CD4-positive, alpha-beta T cell treated with Interleukin-17A for 1 hour (primary cell): ENCODE results near the gene PTPRD.

Experiments
- DNase-seq: peaks from one replicate; pipeline ENCODE4 v3.0.0-alpha.2; 2020

PTPRD gene

GRCh38 chr9:9847750-9848149 is 765.1 kb downstream of the PTPRD start:
- DNase-seq = no peak

- DNase-seq = no peak
These were observed 766.2 kb downstream of the PTPRD start for GRCh38 chr9:9846557-9846956.

DNA sequence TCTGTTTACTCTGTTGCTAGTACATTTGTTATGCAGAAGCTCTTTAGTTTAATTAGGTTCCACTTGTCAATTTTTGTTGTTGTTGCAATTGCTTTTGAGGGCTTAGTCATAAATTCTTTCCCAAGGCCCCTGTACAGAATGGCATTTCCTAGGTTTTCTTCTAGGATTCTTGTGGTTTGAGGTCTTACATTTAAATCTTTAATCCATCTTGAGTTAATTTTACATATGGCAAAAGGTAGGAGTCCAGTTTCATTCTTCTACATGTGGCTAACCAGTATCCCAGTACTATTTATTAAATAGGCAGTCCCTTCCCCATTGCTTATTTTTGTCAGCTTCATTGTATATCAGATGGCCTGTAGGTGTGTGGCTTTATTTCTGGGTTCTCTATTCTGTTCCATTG is 792.4 kb downstream of the PTPRD start:
- DNase-seq = no peak

DNA sequence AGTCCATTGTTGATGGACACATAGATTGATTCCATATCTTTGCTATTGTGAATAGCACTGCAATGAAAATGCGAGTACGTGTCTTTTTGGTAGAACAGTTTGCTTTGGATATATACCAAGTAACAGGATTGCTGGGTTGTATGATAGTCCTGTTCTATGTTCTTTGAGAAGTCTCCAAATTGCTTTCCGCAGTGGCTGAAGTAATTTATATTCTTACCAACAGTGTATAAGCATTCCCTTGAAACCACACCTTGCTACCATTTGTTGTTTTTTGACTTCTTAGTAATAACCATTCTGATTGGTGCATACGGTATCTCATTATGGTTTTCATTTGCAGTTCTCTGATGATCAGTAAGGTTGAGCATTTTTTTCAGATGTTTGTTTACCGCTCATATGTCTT is 792.9 kb downstream of the PTPRD start:
- DNase-seq = no peak

DNA sequence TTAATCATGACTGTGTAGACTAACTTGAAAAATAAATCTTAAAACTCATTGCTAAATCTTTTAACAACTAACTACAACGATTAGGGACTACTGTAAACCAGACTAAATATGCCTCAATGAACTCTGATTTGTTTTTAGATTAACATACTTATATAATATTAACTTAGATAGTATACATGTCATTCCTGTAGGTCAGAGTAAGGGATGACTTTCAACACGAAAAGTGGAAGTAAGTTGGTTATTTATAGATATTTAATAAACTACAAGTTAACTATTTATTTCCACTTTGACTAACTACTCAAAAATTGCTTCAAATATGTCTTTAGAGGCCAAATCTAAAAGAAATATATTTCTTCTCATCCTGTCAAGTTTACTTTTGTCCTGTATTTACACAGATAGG is 795.6 kb downstream of the PTPRD start:
- no peak for DNase-seq

DNA sequence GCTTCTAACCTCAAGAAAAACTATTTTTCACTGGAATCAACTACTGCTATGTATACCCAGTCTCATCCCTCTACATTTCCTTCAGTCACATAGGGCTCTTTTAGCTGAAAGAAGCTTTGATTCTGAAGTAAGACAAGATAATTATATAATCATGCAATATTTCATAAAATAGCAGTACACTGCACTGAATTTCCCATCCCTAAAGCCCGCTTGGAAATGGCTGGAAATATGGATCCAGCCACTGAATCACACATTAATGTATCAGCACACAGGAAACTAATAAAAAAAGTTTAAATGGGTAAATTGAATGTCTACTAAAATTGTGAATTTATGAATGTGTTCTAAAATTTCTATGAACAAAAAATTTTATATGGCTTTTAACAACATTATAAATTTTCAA is 808.7 kb downstream of the PTPRD start:
- no peak for DNase-seq

GRCh38 chr9:9799287-9799686 is 813.5 kb downstream of the PTPRD start:
- DNase-seq = no peak

GRCh38 chr9:9792144-9792857 is 820.5 kb downstream of the PTPRD start:
- DNase-seq = no peak

DNA sequence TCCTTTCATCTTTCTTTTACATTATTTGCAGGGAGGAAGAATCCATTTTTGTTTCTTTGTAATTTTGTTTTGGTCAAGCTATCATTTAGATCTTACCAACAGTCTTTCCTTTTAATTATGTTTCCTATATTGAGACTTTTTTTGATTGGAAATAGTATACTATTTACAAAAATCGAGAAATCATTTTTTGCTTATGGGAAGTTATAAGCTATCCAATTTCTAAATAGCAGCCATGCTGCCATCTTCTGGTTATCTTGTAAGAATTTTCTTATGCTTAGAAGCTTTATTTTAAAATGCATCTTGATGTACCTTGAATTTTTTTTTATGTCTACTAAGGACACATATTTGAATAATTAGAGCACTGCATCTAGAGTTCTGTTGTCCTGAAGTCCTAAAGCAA is 821.2 kb downstream of the PTPRD start:
- DNase-seq = no peak

DNA sequence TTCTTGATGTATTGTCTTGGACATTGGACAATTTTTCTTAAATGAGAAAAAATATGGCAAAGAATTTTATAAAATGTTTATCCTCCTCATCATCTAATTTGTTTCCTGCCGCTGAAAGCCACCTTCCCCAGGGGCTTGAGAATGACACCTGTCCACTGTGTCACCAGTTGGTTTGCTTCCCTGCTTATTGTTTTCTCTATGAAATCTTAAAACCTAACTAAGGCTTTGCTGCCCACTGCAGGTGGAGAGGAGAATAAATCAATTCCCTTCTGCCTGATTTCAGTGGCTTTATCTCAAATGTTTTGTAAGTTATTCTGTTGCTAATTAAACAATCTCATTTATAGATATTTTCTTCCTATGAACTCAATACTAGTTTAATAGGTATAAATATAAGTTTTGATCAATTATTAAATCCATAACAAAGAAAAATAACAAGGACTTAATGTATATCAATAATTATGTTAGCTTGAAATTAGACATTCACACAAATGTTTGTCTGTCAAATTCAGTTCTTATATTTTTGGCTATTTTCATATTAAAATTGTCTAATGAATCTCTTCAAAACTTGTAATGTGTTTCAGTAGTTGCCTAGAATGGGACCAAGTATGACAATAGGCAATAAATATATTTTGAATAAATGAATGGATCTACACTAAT is 822.5 kb downstream of the PTPRD start:
- DNase-seq = peak; percentile 2

DNA sequence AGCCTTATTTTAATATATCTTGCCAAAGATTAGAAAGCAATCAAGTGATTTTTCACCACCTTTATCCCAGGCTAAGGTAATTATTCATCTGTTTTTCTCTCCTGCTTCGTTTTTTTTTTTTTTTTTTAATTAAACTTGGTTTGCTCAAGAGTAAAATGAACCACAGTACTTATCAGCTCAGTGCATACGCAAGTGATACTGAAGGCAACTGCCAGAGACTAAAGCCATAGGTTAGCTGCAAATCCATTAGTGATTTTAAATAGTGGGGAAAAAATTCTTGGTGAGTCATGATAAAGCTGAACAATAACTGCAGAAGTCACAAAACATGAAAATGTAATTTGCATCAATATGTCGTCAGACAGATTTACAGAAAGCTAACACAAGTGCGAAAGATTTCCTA is 829.1 kb downstream of the PTPRD start:
- no peak for DNase-seq

DNA sequence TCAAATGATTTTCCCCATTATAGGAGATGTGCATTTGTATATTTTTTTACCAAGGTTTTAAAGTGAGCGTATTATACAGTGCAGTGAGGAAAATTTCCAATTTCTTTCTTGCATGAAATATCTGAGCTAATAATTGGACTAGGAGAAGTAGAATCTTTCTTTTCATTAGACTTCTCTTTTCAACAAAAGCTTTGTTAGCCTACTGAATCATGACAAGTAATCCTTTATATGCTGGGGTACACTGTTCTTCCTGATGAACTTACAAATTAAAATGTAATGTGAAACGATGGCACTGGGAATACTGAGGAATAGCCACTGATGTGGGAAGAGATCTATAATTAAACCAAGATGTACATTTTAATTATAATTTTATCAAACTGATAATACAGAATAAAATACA is 829.6 kb downstream of the PTPRD start:
- no peak for DNase-seq

DNA sequence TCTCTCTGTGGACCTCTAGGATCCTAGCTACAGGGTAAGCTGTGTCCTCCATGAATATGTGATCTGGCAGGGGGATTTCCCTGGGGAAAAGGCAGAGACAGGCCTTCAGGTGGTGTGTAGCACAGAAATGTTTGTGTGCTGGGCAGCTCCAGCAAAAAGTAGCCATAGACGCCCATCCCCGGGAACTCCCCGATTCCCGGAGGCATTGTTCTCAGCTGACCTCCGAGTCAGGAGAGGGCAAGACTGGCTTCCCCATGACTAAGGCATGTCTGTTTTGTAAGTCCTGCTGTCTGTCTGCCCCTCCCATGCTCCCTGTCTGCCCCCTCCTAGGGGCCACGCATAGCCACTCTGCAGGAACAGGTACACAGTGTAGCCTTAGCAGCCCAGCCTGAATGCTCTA is 834.5 kb downstream of the PTPRD start:
- no peak for DNase-seq

DNA sequence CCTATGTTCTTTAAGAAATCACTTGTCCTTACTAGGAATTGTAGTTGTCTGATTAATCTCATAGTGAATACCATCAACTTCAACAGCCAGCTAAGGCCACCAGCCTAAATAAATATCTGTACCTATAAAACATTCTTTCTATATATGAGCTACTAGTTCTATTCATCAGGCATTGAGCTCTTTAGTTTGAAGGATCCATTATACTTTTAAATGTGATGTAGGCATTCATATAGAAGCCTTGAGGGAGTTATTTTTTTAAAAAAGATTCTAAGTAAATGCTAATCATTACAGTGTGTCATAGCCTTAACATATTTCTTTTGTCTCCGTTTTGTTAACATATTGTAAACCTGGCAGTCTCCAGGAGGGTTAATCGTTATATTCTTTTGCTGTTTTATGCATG is 838.3 kb downstream of the PTPRD start:
- DNase-seq = no peak

DNA sequence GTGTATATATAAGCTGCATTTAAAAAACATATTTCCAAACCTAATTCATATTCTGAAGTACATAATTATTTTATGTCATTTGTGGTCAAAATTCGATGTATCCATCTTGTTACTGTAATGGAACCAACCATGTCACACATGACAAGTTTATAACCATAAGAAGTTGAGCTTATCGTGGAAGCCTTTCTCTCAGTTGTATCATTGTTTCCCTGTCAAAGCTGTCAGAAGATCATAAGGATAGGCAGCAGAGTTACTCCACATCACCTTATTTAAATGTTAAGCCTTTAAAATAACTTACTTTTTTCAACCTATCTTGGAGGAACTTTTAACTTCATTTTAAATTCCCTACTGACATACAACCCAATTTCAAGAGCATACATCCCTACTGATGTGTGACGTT is 841.5 kb downstream of the PTPRD start:
- no peak for DNase-seq

GRCh38 chr9:9764821-9765220 is 848.0 kb downstream of the PTPRD start:
- no peak for DNase-seq

GRCh38 chr9:9754186-9754585 is 858.6 kb downstream of the PTPRD start:
- DNase-seq = no peak

GRCh38 chr9:9753266-9753665 is 859.5 kb downstream of the PTPRD start:
- no peak for DNase-seq

DNA sequence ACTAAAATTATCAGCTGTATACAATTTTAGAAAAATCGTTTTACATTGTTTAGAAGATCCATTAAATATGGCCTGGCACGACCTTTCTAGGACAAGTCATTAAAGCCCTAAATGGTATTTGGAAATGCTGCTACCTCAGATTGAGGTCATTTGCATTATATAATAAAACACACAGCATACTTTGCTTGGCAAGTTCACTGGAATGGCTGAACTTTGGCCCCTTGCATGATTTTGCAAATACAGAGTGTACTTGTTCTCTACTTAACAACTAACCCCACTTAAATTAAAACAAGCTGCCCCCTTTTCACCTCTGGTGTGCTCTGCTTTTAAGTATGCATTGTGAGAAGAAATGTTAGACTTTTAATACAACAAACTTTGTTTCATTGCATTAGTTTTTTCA is 860.1 kb downstream of the PTPRD start:
- DNase-seq = no peak

DNA sequence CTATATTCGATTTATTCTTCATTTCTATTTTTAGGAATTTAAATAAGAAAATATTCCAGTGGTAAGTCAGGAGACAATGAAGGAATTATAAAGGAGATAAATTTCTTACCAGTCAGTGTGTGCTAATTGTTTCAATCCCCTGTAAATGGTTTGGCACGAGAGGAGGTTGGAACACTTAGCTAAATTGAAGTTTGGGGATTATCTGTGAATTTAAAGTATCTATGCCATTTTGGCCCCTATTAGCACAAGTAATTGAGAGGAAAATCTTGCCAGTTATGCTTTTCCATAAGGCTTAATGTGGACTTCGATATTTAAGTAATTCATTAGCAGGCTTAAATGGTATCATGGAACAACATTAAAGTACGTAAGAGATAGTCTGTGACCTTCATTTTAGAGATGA is 860.8 kb downstream of the PTPRD start:
- no peak for DNase-seq

GRCh38 chr9:9750719-9751118 is 862.1 kb downstream of the PTPRD start:
- DNase-seq = no peak

GRCh38 chr9:9749591-9749990 is 863.2 kb downstream of the PTPRD start:
- DNase-seq = no peak

GRCh38 chr9:9747787-9748186 is 865.0 kb downstream of the PTPRD start:
- no peak for DNase-seq

DNA sequence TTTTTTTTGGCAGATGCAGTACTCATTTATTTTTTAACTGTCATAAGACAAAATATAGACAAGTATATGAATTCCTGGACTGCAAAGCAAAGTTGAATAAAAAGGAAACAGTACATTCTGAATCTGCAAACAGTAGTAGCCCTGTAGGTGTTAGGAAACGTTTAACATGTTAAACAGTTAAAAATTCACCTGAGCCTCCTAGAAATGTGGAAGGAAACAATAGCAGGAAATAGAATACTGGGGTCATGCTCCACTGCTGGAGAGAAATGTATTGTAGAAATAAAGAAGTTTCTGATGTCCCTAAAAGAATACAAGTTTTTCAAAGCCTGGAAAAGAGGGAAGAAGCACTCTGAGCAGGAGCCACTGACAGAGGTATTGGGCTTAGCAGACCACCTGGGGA is 866.0 kb downstream of the PTPRD start:
- DNase-seq = no peak

DNA sequence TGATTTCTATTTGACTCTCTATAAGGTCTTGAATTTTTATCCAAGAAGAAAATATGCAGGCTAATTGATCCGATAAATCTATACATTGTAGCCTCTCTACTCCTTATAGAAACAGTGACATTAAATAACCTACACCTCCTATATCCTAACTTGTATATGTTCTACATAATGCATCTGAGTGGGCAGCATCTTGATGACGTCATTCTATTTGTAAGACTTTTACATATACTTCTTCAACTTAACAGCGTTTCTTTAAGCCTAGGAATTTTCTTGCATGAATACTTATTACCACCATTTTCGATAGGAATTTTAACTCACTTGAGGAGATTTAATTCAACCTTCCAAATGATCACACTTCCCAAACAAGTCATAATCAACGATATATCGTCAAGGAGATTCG is 869.0 kb downstream of the PTPRD start:
- no peak for DNase-seq
